DMS53 treated with DMSO at 0.1 percent for 48 hours (cell line): ENCODE results near the gene PARN.
"Not testable (repeated sequence)": the region's sequence is repeated elsewhere in the genome, so short reads cannot be mapped to it uniquely, and the experiment has no call there.

Experiments
- DNase-seq: peaks from one replicate; lab custom pipeline; 2025; ENCODE audit not compliant: unreplicated experiment; lab: John Stamatoyannopoulos, UW

Gene PARN

DNA sequence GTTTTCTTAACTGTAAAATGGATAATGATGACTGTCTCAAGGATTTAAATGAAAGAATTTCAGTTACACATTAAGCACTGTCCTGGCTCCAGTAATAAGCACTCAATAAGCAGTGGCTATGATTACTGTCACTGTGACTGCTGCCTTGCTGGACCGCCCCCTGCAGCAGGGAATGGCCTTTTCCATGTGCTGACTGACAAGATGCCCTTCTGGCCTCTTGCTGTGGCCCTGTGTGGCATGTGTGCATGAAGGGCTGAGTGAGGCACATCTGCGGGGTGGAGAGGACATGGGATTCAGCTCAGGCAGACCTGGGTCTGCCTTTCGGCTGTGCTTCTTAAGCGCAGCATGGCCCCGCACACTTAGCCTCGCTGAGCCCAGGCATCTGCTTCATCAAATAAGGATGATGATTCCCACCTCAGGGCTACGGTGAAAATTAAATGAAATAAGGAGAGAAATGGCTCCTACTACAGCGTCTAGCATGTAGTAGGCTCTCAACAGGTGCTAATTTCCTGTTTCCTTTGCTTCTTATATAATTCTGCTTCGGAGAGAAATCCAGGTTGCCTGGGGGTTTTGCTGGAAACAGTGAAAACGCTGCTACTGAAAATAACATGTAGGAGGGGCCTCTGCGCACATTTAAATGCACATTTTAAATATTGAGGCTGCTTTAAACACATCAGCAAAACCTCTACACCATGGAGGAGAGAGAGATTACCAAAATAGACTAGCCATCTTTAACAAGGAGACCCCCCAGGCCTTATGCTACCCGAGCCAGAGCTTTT, 183.9 kb downstream of the PARN start:
- no peak for DNase-seq

DNA sequence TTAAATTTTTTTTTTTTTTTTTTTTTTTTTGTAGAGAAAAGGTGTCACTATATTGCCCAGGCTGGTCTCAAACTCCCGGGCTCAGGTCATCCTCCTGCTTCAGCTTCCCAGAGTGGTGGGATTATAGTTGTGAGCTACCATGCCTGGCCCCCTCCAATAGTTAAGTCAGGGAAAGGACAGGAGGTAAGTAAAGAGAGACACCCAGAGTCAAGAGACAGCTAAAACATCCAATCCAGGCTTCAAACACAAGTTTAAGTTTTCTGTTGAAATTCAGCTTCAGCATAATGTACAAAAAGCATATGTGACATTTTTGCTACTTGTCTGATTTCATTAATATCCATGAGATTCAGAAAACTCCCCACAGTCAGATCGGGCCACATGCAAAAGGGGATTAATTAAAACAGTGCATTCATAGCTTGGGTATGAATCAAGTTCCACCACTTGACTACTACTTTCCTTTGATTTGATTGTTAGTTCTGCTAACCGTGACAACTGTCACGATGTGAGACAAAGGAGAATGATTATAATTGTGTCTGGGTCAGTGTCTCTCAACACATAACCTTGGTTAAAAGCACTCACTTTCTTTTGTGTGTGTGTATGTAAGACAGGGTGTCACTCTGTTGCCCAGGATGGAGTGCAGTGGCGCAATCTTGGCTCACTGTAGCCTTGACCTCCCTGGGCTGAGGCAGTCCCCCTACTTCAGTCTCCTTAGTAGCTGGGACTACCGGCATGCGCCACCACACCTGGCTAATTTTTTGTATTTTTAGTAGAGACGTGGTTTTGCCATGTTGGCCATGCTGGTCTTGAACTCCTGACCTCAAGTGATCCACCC, 184.9 kb downstream of the PARN start:
- no peak for DNase-seq

DNA sequence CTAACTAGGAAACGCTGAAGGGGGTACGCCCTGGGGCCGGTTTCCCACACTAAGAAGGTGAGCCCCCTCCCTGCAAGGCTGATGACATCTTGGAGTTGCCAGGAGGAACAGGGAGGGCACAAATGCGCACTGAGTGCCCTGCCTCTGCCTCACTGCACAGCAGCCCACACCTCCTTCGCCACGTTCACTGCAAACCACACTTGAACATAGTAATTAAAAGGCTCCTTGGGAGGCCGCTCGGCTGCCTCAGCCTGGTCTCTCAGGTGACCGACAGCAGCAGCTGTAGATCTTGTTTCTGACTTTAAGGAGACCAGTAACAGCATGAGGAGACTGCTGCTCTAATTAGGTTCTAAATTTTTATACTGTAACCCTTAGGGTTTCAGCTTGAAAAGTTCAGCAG, 188.5 kb downstream of the PARN start:
- DNase-seq, result not testable (repeated sequence)

DNA sequence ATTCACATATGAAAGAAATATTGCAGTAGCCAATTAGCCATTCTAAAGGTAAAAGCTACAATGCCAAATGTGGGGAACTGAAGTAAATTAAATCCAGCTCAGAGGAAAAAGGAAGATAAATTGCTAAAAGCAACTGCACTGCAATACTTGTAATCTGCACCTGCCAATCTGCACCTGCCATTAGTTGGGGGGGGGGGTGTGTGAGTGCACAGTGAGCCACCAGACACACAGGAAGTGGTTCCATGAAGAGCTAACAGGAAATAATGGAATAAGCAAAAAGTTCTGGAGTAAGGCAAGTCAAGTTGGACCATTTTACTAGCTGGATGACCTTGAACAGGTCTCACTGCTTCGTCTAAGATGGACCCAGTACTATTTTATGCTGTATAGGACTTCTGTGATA, 191.8 kb downstream of the PARN start:
- DNase-seq, result peak; percentile 24

DNA sequence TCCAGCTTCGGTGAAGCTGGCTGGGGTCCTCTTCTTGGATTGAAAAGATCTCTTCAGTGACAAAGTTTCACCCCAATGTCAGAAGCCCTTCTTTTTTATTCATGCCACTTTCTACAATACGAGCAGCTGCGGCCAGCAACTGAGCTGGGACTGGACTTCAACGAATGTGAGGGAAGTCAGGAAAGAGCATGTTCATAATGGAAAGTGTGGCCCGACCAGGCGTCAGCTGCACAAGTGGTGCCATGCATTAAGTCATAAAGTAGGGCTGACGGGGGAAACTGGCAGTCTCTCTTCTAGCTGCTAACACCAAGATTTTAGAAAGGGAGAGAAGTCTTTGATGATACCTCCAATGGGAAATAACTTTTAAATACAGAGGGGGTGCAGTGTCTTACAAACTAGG, 192.6 kb downstream of the PARN start:
- no peak for DNase-seq

DNA sequence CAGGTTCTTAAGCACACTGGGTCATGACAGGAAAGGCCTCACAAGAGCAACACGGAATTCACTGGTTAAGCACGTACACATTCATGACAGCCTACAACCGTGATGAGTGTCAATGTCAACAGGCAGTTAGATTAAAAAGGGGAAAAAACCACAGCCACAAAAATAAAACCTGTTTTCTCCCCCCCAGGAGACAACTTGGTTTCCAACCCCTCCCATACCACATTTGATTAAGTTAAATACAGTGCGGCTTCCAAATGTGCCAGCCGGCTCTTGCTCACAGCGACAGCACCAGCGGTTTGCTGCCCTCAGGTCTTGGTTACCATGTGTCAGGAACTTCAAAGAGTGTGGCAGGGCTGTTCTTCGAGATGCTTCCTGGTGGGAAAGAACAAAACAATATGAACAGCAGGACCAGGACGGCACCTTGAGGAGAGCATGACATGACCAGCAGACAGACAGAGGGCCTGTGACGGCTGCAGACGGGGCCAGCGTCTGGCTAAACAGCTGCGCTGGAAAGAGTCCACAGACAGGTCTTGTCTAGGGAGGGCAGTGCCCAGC, 193.6 kb downstream of the PARN start:
- DNase-seq, result no peak

DNA sequence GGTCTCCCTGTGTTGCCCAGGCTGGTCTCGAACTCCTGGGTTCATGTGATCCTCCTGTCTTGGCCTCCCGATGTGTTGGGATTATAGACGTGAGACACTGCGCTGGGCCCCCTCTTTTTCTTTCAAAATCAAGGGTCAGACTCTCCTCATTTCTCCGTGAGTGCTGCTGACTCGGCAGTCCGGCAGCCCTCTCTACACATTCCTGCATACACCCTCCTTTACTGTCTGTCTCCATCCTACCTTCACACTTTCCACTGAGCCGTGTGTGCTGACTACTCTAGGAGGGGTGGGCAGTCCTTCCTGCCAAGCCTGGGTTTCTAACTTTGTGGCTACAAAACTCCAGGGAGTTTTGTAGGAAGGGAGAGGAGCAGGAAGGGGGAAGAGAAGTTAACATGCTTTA, 195.2 kb downstream of the PARN start:
- DNase-seq, result no peak

DNA sequence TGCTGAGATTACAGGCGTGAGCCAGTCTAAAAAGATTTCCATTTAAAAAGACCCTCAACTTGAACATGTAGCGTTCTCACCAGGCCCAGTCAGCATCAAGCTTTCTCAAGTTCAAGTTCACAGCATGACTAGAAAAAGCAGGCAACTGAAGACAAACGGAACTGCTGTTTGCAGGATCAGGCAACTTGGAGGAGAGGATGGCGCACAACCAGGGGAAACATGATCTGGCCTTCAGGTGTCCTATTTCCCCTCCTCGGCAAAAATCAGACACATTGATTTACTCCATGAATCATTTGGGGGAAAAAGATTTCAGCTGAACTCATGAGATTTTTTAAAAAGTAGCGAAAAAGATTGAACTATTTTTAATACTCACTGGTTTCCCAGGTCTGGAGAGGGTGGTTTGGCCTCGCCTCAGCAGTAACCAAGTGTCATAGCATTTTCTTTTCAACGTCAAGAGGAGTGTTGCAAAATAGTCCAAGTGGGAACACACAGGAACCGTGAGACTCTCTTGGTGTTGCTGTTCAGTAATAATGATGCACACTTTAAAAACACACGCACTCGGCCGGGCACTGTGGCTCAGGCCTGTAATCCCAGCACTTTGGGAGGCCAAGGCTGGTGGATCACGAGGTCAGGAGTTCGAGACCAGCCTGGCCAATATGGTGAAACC, 201.0 kb downstream of the PARN start:
- not testable (repeated sequence) for DNase-seq

DNA sequence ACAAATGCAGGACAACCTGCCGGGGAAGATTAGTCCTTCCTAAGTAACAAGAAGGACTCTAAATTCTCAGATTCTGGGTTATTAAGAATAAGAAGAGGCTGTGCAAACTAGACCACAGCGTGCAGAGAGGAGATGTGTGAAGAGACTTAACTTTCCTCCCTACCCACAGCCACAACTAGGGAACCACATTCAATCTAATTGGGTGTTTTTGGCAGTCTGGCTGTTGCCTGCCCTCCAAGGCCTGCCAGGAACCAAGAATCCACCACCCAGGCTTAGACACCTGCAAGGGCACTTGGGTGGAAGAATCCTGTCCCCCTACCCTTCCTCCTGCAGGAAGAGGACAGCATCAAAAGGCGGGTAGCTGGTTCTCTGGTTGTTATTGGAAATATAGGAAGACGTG, 202.0 kb downstream of the PARN start:
- DNase-seq, result no peak

DNA sequence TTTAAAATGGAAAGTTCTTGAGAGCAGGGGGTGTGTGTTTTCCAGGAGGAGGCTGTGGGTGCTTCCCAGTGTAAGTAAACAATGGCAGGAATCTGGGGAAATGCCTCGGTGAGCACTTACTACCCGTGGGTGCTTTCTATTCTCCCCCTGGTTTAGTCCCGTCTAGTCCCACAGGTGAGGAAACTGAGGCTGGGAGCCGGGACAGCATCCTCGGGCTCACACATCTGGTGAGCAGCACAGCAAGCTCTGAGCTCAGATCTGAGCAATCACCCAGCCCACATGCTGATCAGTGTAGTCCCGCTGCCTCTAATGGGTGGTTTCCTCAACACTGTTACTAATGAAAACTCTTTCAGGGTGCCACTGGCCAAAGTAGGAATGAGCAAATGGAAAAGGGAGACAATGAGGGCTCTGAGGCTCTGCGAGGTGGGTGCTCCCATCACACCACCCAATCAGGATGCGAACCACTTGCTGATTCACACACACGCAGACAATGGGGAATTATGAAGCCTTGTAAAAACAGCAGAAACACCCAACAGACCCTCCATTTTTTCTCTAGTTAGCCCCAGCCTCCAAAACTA, 202.6 kb downstream of the PARN start:
- DNase-seq, result no peak

DNA sequence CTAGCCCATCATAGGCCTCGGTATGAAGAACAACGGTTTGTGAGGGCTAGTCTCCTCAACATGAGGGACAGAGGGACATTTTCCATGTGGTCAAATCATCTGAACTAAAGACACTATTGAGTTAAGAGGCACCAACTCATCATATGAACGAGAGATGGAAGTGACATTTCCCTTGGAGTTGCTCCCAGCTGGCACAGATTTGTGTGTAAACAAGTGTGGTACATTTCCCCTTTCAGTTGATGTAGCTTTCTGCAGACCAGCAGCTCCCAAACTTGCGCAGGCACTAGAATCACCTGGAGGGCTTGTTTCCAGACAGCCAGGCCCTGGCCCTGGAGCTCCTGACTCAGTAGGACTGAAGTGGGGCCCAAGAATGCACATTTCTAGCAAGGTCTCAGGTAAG, 205.5 kb downstream of the PARN start:
- no peak for DNase-seq

DNA sequence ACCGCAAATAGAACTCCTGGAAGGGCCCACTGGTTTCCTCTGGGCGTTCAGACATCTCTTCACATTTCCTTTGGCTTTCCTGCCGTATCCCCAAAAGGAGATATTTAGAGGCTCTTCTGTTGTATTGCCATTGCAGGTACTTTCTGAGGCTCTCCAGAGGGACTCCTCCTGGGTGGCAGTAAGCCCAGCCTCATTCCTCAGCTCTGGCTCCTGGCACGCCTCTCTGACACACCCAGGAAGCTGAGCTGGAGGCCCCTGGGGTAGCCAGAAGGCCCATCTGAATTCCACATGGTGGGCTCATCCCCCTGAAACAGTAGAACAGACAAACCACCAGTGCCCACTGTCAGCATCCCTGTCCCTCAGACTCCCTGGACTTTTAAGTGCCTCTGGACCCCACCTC, 206.7 kb downstream of the PARN start:
- no peak for DNase-seq

DNA sequence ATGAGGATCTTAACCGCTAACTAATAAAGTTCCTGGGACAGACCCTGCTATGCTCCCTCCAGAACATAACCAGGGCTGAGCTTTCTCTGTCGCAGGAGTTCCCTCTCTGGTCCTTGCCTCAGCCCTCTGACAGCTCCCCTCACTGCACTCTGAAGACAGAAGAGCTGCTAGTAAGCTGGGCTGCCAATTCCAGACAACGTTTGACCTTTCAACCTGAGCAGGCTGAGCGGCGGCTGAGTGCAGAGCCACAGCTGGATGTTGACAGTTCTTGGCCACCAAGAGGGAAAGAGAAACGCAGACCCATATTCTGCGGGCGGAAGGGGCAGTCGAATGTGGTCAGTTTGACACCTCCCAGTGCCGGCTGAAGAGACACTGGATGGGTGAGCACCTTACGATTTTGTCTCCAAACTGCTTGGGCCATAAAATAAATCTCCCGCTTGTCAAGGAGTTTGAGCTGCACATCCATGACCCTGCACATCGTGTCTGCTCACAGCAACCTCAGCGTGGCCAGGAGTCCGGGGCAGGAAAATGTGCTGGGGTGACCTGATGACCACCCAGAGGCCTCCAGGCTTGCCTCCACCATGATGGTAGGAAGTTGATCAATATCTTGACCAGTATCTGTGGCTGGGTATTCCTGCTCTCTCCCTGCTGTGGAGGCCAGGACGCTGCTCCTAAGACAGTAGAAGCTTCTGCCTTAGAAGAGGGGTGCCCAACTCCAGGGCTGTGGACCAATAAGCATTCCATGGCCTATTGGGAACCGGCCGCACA, 209.2 kb downstream of the PARN start:
- DNase-seq, result no peak

DNA sequence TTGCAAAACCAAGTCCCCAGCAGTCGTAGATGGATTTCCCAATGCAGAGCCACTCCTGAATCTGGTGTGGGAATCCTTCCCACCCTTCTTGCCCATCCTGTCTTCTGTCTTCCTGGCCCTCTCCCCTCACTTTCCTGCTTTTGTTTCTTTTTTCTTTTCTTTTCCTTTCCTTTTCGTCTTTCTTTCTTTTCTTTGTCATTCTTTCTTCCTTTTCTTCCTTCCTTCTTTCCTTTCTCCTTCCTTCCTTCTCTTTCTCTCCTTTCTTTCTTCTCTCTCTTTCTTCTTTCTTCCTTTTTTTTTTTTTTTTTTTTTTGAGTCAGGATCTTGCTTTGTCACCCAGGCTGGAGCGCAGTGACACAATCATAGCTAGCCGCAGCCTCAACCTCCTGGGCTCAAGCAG, 209.8 kb downstream of the PARN start:
- not testable (repeated sequence) for DNase-seq

DNA sequence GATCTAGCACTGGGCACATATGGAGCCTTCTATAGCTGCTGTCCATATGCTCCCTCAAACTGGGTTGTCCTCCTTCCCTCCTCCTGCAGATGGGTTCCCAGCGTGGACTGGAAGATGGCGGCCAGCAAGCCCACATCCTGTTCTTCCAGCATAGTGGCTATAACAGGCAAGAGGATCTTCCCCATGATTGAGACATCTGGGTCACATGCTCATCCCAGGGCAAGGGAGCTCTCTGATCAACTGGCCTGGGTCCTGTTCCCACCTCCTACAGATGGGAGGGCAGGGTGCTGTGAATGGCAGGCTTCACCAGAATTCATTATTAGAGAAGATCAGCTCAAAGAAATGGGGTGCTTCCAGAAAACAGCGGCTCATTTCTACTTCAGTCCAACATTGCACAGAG, 210.2 kb downstream of the PARN start:
- no peak for DNase-seq

DNA sequence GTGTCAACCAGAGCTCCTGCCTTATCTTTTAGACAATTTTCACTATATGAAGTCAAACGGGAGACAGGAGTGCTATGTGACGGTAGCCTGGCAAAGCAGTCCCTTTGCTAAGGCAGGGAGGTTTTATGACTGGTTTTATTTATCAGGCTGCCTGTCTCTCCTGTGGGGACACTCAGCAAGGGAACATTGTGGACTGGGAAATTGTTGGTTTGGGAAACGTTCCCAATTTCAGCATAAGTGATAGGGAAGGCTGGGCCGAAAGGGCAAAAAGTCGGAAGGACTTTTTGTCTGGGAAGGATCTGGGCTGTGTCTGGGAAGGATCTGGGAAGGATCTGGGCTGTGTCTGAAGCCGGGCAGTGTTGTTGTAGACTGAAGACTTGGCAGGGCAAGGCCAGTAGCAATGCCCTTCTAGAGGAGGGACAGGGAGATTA, 211.2 kb downstream of the PARN start:
- no peak for DNase-seq

DNA sequence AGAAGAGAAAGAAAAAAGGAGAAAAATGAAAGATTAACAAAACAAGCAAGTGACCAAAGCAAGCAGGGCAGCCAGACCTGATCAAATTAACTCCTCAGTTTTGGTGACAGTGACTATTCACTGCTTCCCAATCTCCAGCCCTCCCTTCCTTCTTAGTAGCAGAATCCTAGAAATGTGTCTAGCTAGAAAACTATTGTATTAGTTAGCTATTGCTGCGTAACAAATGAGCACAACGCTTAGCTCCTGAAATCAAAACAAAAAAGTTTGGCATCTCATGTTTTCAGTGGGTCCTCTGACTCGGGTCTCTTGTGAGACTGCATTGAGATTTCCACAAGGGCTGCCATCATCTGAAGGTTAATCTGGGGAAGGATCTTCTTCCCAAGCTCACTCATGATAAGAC, 213.9 kb downstream of the PARN start:
- DNase-seq, result no peak

DNA sequence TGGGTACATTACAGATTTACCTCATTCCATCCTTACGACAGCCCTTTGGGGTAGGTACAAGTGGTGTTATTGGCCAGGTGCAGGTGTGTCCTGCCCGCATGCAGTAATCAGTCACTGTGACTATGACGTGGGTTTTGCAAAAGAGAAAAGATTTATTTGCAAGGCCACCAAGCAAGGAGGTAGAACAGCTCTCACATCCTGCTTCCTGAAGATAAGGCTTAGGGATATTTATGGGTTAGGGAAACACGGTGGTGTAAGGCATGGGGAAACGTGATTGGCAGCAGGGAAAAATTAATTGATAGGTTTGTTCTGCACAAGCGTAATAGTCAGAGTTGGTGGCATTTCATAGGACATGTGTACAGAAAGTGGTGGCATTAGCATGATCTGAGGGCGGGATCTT, 214.8 kb downstream of the PARN start:
- DNase-seq, result no peak

DNA sequence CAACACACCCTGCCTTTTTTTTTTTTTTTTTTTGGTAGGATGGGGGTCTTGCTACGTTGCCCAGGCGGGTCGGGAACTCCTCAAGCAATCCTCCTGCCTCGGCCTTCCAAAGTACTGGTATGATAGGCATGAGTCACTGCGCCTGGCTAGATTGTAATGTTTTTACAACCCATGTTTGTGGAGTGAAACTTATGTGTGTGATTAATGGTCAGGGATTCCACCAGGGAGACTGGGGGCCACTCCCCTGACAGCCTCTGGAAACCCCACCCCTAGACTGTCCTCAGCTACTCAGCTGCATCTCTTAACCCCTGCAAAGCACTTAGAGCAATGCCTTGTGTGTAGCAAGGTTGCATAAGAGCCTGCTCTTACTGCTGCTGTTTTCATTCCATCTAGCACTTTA, 220.5 kb downstream of the PARN start:
- no peak for DNase-seq

DNA sequence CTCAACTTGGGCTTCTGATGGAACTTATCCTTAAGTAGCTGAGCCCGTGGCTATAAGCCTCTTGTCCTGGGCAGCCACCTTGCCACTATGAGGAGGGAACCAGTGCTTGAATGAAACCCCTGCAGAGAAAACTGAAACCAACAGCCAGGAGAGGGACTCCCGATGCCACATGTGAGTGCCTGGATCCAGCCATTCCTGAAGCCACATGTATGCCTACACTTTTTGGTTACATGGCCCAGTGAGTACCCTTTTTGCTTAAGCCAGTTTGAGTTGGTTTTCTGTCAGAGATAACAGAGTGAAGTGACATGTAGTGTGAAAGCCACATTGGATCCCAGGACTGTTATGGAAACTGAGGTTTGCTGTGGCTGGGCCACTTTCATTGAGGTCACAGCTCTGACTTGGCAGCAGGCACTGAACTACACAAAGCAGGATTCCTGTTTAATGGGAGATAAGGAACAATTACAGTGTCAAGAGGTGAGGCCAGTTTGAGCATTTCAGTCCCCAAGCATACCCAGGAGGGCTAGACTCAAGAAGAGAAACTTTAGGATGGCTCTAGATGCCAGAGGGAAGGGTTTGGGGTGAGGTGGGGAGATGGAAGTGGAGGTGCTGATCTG, 222.2 kb downstream of the PARN start:
- DNase-seq, result no peak
